HCT116 (cell line): ENCODE data around the gene OR8H1.

ENCODE experiments used
- CEBPB ChIP-seq: IDR thresholded peaks from 2 replicates; pipeline ENCODE4 v1.6.1; 2012; ENCODE audit warnings: low read depth
- EGR1 ChIP-seq: IDR thresholded peaks from 2 replicates; pipeline ENCODE4 v1.6.1; 2012; ENCODE audit warnings: low read depth
- EZH2 ChIP-seq: fragments of 200-600 bp; sonication (generic); IDR thresholded peaks from 2 replicates; pipeline ENCODE4 v1.6.1; 2017; ENCODE audit warnings: antibody characterized with exemption, mixed run types
- EZH2phosphoT487 ChIP-seq: fragments of 200-600 bp; IDR thresholded peaks from 2 replicates; pipeline ENCODE4 v1.6.1; 2018; ENCODE audit warnings: antibody characterized with exemption, borderline replicate concordance
- POLR2A ChIP-seq: IDR thresholded peaks from 2 replicates; pipeline ENCODE4 v1.7.0; 2011; ENCODE audit warnings: borderline replicate concordance; ENCODE audit not compliant: insufficient read depth, insufficient read length; ENCODE audit errors: extremely low read depth
- POLR2AphosphoS5 ChIP-seq: IDR thresholded peaks from 2 replicates; pipeline ENCODE4 v1.6.1; 2011; ENCODE audit warnings: mild to moderate bottlenecking, low read depth, low read length, moderate library complexity
- RAD21 ChIP-seq: IDR thresholded peaks from 2 replicates; pipeline ENCODE4 v1.6.1; 2012; ENCODE audit warnings: low read depth, mild to moderate bottlenecking
- SIN3A ChIP-seq: IDR thresholded peaks from 2 replicates; pipeline ENCODE4 v1.6.1; 2012; ENCODE audit warnings: low read depth
- TCF7L2 ChIP-seq: IDR thresholded peaks from 2 replicates; pipeline ENCODE4 v1.7.0; 2011; ENCODE audit warnings: borderline replicate concordance, inconsistent platforms; ENCODE audit not compliant: insufficient read depth, insufficient read length; ENCODE audit errors: extremely low read depth
- ZNF274 ChIP-seq: fragments of 200-500 bp; sonication (Bioruptor generic); IDR thresholded peaks from 2 replicates; pipeline ENCODE4 v1.6.1; 2014; ENCODE audit warnings: mild to moderate bottlenecking, low read depth, low read length, inconsistent platforms
- TF ChIP-seq, protein P1 (sequence below), 3 experiments: fragments of 200-600 bp in 1 of 3; sonication (generic) in 1 of 3; IDR thresholded peaks in 2 of 3; conservative IDR thresholded peaks in 1 of 3; 2 replicates each; pipeline ENCODE4 v1.5.1; 2012 to 2017; ENCODE audit warnings: low read depth in 2 of 3, low read length in 2 of 3, antibody characterized with exemption in 1 of 3, borderline replicate concordance in 1 of 3, control low read depth in 1 of 3, mild to moderate bottlenecking in 1 of 3, mixed read lengths in 1 of 3, mixed run types in 1 of 3, moderate library complexity in 1 of 3; ENCODE audit not compliant: insufficient read depth in 1 of 3

DNA sequence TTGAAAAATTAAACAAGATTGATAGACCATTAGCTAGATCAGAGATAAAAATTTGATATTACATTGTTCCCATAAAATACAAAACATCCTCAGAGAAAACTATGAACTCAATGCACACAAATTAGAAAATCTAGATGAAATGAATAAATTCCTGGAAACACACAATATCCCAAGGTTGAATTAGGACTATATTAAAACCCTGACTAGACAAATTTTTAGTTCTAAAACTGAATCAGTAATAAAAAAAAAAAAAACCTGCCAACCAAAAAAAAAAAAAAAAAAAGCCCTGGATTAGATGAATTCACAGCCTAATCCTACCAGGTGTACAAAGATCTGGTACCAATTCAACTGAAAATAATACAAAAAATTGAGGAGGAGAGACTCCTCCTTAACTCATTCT is 48.2 kb upstream of the OR8H1 start:
- no peak for TF ChIP-seq RAD21
- TF ChIP-seq EGR1 = no peak
- TF ChIP-seq, protein P1, sequence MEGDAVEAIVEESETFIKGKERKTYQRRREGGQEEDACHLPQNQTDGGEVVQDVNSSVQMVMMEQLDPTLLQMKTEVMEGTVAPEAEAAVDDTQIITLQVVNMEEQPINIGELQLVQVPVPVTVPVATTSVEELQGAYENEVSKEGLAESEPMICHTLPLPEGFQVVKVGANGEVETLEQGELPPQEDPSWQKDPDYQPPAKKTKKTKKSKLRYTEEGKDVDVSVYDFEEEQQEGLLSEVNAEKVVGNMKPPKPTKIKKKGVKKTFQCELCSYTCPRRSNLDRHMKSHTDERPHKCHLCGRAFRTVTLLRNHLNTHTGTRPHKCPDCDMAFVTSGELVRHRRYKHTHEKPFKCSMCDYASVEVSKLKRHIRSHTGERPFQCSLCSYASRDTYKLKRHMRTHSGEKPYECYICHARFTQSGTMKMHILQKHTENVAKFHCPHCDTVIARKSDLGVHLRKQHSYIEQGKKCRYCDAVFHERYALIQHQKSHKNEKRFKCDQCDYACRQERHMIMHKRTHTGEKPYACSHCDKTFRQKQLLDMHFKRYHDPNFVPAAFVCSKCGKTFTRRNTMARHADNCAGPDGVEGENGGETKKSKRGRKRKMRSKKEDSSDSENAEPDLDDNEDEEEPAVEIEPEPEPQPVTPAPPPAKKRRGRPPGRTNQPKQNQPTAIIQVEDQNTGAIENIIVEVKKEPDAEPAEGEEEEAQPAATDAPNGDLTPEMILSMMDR (IDR thresholded peaks at IDR 0.05 in 2 of 3, conservative IDR thresholded peaks at IDR 0.05 in 1 of 3; ENCODE audit: borderline replicate concordance in 1 of 3, insufficient read depth in 1 of 3, low read depth in 2 of 3, low read length in 2 of 3) = no peak
- no peak for TF ChIP-seq POLR2AphosphoS5
- TF ChIP-seq POLR2A = no peak
- no peak for TF ChIP-seq EZH2phosphoT487
- TF ChIP-seq ZNF274 = no peak
- TF ChIP-seq TCF7L2 = no peak
- no peak for TF ChIP-seq SIN3A
- no peak for TF ChIP-seq EZH2
- no peak for TF ChIP-seq CEBPB
